ENCODE measurements around the gene EMID1. TPM values are rescaled to one million over a fixed set of nuclear protein-coding genes. Genes with fewer than 3 reads are reported as not detected.
A peak's percentile ranks its signal among the peaks of the same experiment; 100 is the strongest.

Gene EMID1
- total and polyA plus RNA-seq, 4 donors, result 4.9 to 30.2 (median 8.4) TPM

- DNase-seq, result no peak
- 93 to 96% methylated on average over 13 of the region's 13 CpGs for WGBS, 2 donors
These were observed 54.4 kb downstream of the EMID1 start for GRCh38 chr22:29260031-29260560.

DNA sequence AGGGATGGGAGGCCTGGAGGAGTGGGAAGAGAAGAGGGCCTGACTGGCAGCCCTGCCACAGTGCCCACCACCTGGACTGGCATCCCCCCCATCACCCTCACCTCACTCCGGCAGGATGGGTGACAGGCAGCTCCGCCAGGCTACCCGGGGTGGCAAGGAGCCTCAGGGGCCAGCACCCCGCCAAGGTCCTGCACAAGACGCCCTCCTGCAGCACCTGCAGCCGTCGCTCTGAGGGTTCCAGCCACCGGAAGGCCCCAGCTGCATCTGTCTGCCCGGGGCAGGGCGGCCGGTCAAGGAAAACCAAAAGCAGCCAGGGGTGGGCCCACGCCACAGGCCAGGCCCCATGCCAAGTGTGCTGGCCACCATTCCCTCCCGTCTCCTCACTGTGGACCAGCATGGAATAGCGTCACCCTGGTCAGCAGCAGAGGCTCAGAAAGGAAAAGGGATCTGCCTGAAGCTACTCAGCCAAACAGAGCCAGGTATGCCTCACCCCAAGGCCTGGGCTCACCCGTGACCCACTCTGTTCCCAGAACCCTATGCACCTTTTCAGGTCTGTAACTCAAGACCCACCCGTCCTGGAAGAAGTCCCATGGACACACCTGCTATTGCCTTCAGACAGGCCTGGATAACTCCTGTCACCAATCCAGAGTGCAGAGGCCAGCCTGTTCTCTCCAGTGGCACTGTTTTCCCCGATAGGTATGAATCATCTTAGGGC is 55.1 kb downstream of the EMID1 start:
- Histone ChIP-seq H3K27ac (ENCODE audit: low read depth in 1 of 2, low read length in 1 of 2) (no peak overlapping the region), H3K9me3 (ENCODE audit: control insufficient read depth in 4 of 4, insufficient read depth in 3 of 4, low read length in 3 of 4) (no peaks in the 10 kb centered on the region), H3K9ac (ENCODE audit: insufficient read depth in 1 of 2, low read length in 2 of 2) (no peak overlapping the region), H3K4me1 (ENCODE audit: control insufficient read depth in 5 of 5, insufficient read depth in 5 of 5, low read length in 5 of 5) (no peaks in the 10 kb centered on the region), H3K4me3 (no peak overlapping the region), H3K27me3 (ENCODE audit: control insufficient read depth in 3 of 3, insufficient read depth in 3 of 3, low read length in 2 of 3) (no peaks in the 10 kb centered on the region), H3K36me3 (ENCODE audit: control insufficient read depth in 4 of 4, insufficient read depth in 4 of 4, low read length in 4 of 4) (peaks cover 4 to 22% (median 19%) of the 10 kb centered on the region in 4 donors)
- DNase-seq (no peak), ATAC-seq (ENCODE audit: insufficient read depth, low FRiP score) (no peak)
- WGBS, 2 donors, result 91 to 92% methylated on average over 17 of the region's 17 CpGs
- no peak for TF ChIP-seq CTCF (IDR thresholded peaks at IDR 0.05; ENCODE audit: control extremely low read depth, extremely low read depth)

More at GRCh38 chr22:29260031-29260560, 54.4 kb downstream of the EMID1 start:
- H3K4me1 ChIP-seq (ENCODE audit: control insufficient read depth in 5 of 5, insufficient read depth in 5 of 5, low read length in 5 of 5), result no peaks in the 10 kb centered on the region
- peaks cover under 1 to 22% (median 18%) of the 10 kb centered on the region in 4 donors for H3K36me3 ChIP-seq (ENCODE audit: control insufficient read depth in 4 of 4, insufficient read depth in 4 of 4, low read length in 4 of 4)
- TF ChIP-seq CTCF (IDR thresholded peaks at IDR 0.05; ENCODE audit: control extremely low read depth, extremely low read depth), result no peak
- no peaks in the 10 kb centered on the region for H3K27me3 ChIP-seq (ENCODE audit: control insufficient read depth in 3 of 3, insufficient read depth in 3 of 3, low read length in 2 of 3)
- no peaks in the 10 kb centered on the region for H3K9me3 ChIP-seq (ENCODE audit: control insufficient read depth in 4 of 4, insufficient read depth in 3 of 4, low read length in 3 of 4)
- no peak overlapping the region for H3K27ac ChIP-seq (ENCODE audit: low read depth in 1 of 2, low read length in 1 of 2)
- H3K9ac ChIP-seq (ENCODE audit: insufficient read depth in 1 of 2, low read length in 2 of 2), result no peak overlapping the region
- no peak overlapping the region for H3K4me3 ChIP-seq
- ATAC-seq (ENCODE audit: insufficient read depth, low FRiP score), result peak; percentile 25

- ATAC-seq (ENCODE audit: insufficient read depth, low FRiP score), result no peak
- H3K36me3 ChIP-seq (ENCODE audit: control insufficient read depth in 4 of 4, insufficient read depth in 4 of 4, low read length in 4 of 4), result peaks cover 4 to 20% (median 16%) of the 10 kb centered on the region in 4 donors
- no peaks in the 10 kb centered on the region for H3K9me3 ChIP-seq (ENCODE audit: control insufficient read depth in 4 of 4, insufficient read depth in 3 of 4, low read length in 3 of 4)
- TF ChIP-seq CTCF (IDR thresholded peaks at IDR 0.05; ENCODE audit: control extremely low read depth, extremely low read depth), result no peak
- no peaks in the 10 kb centered on the region for H3K27me3 ChIP-seq (ENCODE audit: control insufficient read depth in 3 of 3, insufficient read depth in 3 of 3, low read length in 2 of 3)
- WGBS, 2 donors, result 93% methylated on average over 14 of the region's 14 CpGs
- DNase-seq, result no peak
- no peak overlapping the region for H3K4me3 ChIP-seq
- H3K27ac ChIP-seq (ENCODE audit: low read depth in 1 of 2, low read length in 1 of 2), result no peak overlapping the region
- H3K9ac ChIP-seq (ENCODE audit: insufficient read depth in 1 of 2, low read length in 2 of 2), result no peak overlapping the region
- peaks cover 0 to 15% (median 7%) of the 10 kb centered on the region in 5 donors for H3K4me1 ChIP-seq (ENCODE audit: control insufficient read depth in 5 of 5, insufficient read depth in 5 of 5, low read length in 5 of 5)
These were observed 58.1 kb downstream of the EMID1 start for GRCh38 chr22:29263791-29264276.
